Measurements from ENCODE around the gene CABCOCO1. TPM values are rescaled to one million over a fixed set of nuclear protein-coding genes. Genes with fewer than 3 reads are reported as not detected.

Gene CABCOCO1
- total RNA-seq, 1 donor from 2014 or later = 0.28 TPM

DNA sequence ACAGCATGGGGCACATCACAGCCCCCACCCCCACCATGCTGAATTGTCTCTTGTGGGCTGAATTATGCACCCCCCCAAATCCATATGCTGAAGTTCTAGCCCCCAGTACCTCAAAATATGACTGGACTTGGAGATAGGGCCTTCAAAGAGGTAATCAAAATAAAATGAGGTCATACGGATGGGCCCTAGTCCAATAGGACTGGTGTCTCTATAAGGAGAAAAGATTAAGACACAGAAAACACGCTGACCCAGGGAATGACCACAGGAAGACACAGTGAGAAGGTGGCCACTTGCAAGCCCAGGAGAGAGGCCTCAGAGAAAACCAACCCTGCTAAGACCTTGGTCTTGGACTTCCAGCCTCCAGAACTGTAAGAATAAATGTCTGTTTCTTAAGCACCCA is 132.4 kb downstream of the CABCOCO1 start:
- H3K27me3 Mint-ChIP-seq (ENCODE audit: unreplicated experiment) = no peaks in the 10 kb centered on the region
- DNase-seq (ENCODE audit: low spot score) = no peak
- no peaks in the 10 kb centered on the region for H3K9me3 Mint-ChIP-seq (ENCODE audit: unreplicated experiment)
- no peaks in the 10 kb centered on the region for H3K4me1 Mint-ChIP-seq (ENCODE audit: unreplicated experiment)
- no peak overlapping the region for H3K4me3 Mint-ChIP-seq (ENCODE audit: unreplicated experiment)
- H3K36me3 Mint-ChIP-seq (ENCODE audit: low read depth, unreplicated experiment) = no peaks in the 10 kb centered on the region
- no peak overlapping the region for H3K27ac Mint-ChIP-seq (ENCODE audit: unreplicated experiment)
- TF ChIP-seq, protein P1, sequence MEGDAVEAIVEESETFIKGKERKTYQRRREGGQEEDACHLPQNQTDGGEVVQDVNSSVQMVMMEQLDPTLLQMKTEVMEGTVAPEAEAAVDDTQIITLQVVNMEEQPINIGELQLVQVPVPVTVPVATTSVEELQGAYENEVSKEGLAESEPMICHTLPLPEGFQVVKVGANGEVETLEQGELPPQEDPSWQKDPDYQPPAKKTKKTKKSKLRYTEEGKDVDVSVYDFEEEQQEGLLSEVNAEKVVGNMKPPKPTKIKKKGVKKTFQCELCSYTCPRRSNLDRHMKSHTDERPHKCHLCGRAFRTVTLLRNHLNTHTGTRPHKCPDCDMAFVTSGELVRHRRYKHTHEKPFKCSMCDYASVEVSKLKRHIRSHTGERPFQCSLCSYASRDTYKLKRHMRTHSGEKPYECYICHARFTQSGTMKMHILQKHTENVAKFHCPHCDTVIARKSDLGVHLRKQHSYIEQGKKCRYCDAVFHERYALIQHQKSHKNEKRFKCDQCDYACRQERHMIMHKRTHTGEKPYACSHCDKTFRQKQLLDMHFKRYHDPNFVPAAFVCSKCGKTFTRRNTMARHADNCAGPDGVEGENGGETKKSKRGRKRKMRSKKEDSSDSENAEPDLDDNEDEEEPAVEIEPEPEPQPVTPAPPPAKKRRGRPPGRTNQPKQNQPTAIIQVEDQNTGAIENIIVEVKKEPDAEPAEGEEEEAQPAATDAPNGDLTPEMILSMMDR (IDR thresholded peaks at IDR 0.05; ENCODE audit: unreplicated experiment) = no peak

- H3K36me3 Mint-ChIP-seq (ENCODE audit: low read depth, unreplicated experiment) = no peaks in the 10 kb centered on the region
- TF ChIP-seq, protein P1 (IDR thresholded peaks at IDR 0.05; ENCODE audit: unreplicated experiment) = peak; percentile 40
- no peak for DNase-seq (ENCODE audit: low spot score)
- no peaks in the 10 kb centered on the region for H3K4me1 Mint-ChIP-seq (ENCODE audit: unreplicated experiment)
- no peaks in the 10 kb centered on the region for H3K27me3 Mint-ChIP-seq (ENCODE audit: unreplicated experiment)
- H3K4me3 Mint-ChIP-seq (ENCODE audit: unreplicated experiment) = no peak overlapping the region
- H3K9me3 Mint-ChIP-seq (ENCODE audit: unreplicated experiment) = no peaks in the 10 kb centered on the region
- H3K27ac Mint-ChIP-seq (ENCODE audit: unreplicated experiment) = no peak overlapping the region
These were observed 132.8 kb downstream of the CABCOCO1 start for GRCh38 chr10:61795551-61795950.

- Mint-ChIP-seq H3K9me3 (ENCODE audit: unreplicated experiment) (no peaks in the 10 kb centered on the region), H3K4me3 (ENCODE audit: unreplicated experiment) (no peak overlapping the region), H3K36me3 (ENCODE audit: low read depth, unreplicated experiment) (no peaks in the 10 kb centered on the region), H3K27me3 (ENCODE audit: unreplicated experiment) (no peaks in the 10 kb centered on the region), H3K27ac (ENCODE audit: unreplicated experiment) (no peak overlapping the region), H3K4me1 (ENCODE audit: unreplicated experiment) (no peaks in the 10 kb centered on the region)
- TF ChIP-seq, protein P1 (IDR thresholded peaks at IDR 0.05; ENCODE audit: unreplicated experiment) = no peak
- no peak for DNase-seq (ENCODE audit: low spot score)
These were observed 134.1 kb downstream of the CABCOCO1 start for GRCh38 chr10:61796785-61797184.

DNA sequence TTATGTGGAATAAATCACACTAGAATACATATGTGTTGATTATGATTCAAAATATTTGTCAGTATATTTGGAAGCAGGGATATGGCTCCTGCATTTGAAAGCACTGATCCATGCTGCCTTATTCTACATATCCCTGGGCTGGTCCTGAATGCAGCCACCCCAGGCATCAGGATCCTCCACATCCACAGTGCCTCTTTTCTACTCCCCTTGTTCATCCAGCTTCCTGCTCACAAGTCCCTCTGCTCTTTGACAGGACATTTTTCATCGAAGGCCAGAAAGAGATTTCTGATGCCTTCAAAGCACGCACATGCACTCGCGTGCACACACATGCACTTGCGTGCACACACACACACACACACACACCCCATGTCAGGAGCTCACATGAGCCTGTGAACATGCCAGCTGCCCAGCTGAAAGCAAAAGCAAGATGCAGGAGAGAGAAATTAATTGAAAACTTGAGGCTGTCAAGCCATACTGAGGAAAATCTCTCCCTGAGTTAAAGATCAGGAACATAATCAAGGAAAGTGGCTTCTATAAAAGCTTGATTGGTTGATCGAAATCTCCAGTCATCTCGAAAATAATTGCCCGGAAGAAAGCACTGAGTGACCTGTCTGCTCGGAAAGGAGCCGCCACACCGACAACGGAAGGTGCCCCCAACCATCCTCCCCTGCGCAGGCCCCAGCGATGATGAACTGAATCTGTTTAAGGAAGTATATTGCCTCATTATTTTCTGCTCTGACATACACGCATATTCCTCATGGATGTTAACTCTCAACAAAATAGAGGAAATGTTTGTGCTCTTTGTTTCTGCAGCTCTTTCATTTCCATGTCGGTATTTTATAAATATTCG is 134.8 kb downstream of the CABCOCO1 start:
- no peaks in the 10 kb centered on the region for H3K36me3 Mint-ChIP-seq (ENCODE audit: low read depth, unreplicated experiment)
- no peaks in the 10 kb centered on the region for H3K27me3 Mint-ChIP-seq (ENCODE audit: unreplicated experiment)
- H3K4me1 Mint-ChIP-seq (ENCODE audit: unreplicated experiment) = no peaks in the 10 kb centered on the region
- no peaks in the 10 kb centered on the region for H3K9me3 Mint-ChIP-seq (ENCODE audit: unreplicated experiment)
- no peak for DNase-seq (ENCODE audit: low spot score)
- TF ChIP-seq, protein P1 (IDR thresholded peaks at IDR 0.05; ENCODE audit: unreplicated experiment) = no peak
- no peak overlapping the region for H3K4me3 Mint-ChIP-seq (ENCODE audit: unreplicated experiment)
- no peak overlapping the region for H3K27ac Mint-ChIP-seq (ENCODE audit: unreplicated experiment)

- Mint-ChIP-seq H3K36me3 (ENCODE audit: low read depth, unreplicated experiment) (no peaks in the 10 kb centered on the region), H3K4me3 (ENCODE audit: unreplicated experiment) (no peak overlapping the region), H3K27me3 (ENCODE audit: unreplicated experiment) (no peaks in the 10 kb centered on the region), H3K27ac (ENCODE audit: unreplicated experiment) (no peak overlapping the region), H3K9me3 (ENCODE audit: unreplicated experiment) (no peaks in the 10 kb centered on the region), H3K4me1 (ENCODE audit: unreplicated experiment) (no peaks in the 10 kb centered on the region)
- DNase-seq (ENCODE audit: low spot score) = no peak
- TF ChIP-seq, protein P1 (IDR thresholded peaks at IDR 0.05; ENCODE audit: unreplicated experiment) = no peak
These were observed 136.0 kb downstream of the CABCOCO1 start for GRCh38 chr10:61798713-61799112.

Measured in endothelial cell (in vitro differentiated cells).